Ascending aorta (tissue), 2 donors: ENCODE measurements around the gene P2RY1. TPM values are rescaled to one million over a fixed set of nuclear protein-coding genes. Genes with fewer than 3 reads are reported as not detected.
"Not testable (repeated sequence)": the region's sequence is repeated elsewhere in the genome, so short reads cannot be mapped to it uniquely, and the experiment has no call there.

Experiments
- DNase-seq, 2 donors: peaks; one replicate each; pipeline ENCODE4 v3.0.0-alpha.2; 2019; ENCODE audit warnings: low spot score in 2 of 2
- H3K27ac ChIP-seq, 2 donors: fragments of 200-600 bp; sonication (generic); one replicate each; pipeline ENCODE4 v1.5.1; 2016 to 2017; ENCODE audit warnings: mild to moderate bottlenecking in 1 of 2
- H3K27me3 ChIP-seq: fragments of 200-600 bp; sonication (generic); one replicate; pipeline ENCODE4 v1.5.1; 2017
- H3K36me3 ChIP-seq, 2 donors: fragments of 200-600 bp; sonication (generic); one replicate each; pipeline ENCODE4 v1.5.1; 2016
- H3K4me1 ChIP-seq, 2 donors: fragments of 200-600 bp; sonication (generic); one replicate each; pipeline ENCODE4 v1.5.1; 2016 to 2017; ENCODE audit warnings: mild to moderate bottlenecking in 1 of 2
- H3K4me3 ChIP-seq, 2 donors: fragments of 200-600 bp; sonication (generic); one replicate each; pipeline ENCODE4 v1.5.1; 2016 to 2017; ENCODE audit warnings: mild to moderate bottlenecking in 1 of 2
- H3K9me3 ChIP-seq, 2 donors: fragments of 200-600 bp; sonication (generic); one replicate each; pipeline ENCODE4 v1.5.1; 2016
- intact Hi-C: fragments of 100-400 bp; cut with DNase I; formaldehyde crosslinking; loops from one replicate; pipeline ENCODE4 v1.15.1; 2023
- total RNA-seq: library from RNA; depleted of rRNA; stranded (reverse); fragments of >200 nt; gene quantifications from one replicate; pipeline ENCODE4 v1.1.0, GENCODE V29; 2016
- TF ChIP-seq, protein P1 (sequence below), 3 experiments: fragments of 200-600 bp in 2 of 3; fragments of 450-650 bp in 1 of 3; sonication (generic) in 2 of 3; IDR thresholded peaks; one replicate each; pipeline ENCODE4 v1.5.1; 2016 to 2019; ENCODE audit warnings: antibody characterized with exemption in 3 of 3, mild to moderate bottlenecking in 1 of 3, moderate library complexity in 1 of 3

Gene P2RY1
- total RNA-seq, 1 donor from 2014 or later: 8.8 TPM

DNA sequence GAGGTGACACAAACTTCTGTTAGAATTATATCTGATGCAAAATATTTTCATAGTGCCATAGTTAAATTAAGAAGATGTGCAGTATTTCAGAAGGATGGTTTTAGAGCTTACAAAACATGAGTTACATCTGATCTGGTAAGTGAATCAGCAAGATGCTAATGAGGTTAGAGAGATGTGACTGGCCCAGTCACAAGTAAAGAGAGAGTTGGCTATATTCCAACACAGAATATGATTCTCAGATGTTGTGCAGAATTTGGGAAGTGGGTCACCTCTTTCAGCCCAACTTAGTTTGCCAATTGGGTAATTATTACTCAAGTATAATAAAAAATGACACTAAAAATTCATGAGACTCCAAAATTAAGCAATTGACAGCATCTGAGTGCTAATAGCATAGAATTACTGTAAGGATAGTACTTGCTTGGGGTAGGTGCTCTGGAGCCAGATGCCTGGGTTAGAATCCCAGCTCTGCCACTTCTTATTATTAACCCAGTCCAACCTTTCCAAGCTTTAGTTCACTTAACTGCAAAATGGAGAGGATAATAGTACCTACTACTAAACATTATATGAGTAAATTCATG lies 30.8 kb downstream of the P2RY1 start:
- intact Hi-C loops: no loop called here
- Histone ChIP-seq H3K36me3 (no peaks in the 10 kb centered on the region), H3K4me3 (no peak overlapping the region), H3K27me3 (no peaks in the 10 kb centered on the region), H3K27ac (no peak overlapping the region), H3K9me3 (no peaks in the 10 kb centered on the region), H3K4me1 (no peaks in the 10 kb centered on the region)
- TF ChIP-seq, protein P1, sequence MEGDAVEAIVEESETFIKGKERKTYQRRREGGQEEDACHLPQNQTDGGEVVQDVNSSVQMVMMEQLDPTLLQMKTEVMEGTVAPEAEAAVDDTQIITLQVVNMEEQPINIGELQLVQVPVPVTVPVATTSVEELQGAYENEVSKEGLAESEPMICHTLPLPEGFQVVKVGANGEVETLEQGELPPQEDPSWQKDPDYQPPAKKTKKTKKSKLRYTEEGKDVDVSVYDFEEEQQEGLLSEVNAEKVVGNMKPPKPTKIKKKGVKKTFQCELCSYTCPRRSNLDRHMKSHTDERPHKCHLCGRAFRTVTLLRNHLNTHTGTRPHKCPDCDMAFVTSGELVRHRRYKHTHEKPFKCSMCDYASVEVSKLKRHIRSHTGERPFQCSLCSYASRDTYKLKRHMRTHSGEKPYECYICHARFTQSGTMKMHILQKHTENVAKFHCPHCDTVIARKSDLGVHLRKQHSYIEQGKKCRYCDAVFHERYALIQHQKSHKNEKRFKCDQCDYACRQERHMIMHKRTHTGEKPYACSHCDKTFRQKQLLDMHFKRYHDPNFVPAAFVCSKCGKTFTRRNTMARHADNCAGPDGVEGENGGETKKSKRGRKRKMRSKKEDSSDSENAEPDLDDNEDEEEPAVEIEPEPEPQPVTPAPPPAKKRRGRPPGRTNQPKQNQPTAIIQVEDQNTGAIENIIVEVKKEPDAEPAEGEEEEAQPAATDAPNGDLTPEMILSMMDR (IDR thresholded peaks at IDR 0.05): no peak
- no peak for DNase-seq

DNA sequence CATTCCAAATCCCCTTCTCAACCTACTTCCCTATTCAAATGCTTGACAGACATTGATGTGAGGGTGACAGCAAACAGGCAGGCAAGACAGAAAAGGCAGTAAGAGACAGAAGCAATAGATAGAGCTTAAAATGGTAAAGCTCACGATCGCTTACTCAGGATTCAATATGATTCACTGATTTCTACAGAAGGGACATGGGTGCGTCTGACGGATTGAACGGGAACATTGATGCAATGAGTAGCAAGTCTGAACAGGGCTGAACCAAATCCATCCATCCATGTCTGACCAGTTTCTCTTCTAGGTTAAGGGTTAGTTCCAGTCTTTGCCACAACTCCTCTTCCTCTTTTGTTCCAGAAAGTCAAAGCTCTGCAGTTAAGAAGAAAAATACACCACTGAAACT lies 35.1 kb downstream of the P2RY1 start:
- intact Hi-C loops: no loop called here
- H3K27ac ChIP-seq: no peak overlapping the region
- H3K4me3 ChIP-seq: no peak overlapping the region
- TF ChIP-seq, protein P1 (IDR thresholded peaks at IDR 0.05): no peak
- DNase-seq: no peak
- no peaks in the 10 kb centered on the region for H3K4me1 ChIP-seq
- H3K36me3 ChIP-seq: no peaks in the 10 kb centered on the region
- no peaks in the 10 kb centered on the region for H3K9me3 ChIP-seq
- H3K27me3 ChIP-seq: no peaks in the 10 kb centered on the region

DNA sequence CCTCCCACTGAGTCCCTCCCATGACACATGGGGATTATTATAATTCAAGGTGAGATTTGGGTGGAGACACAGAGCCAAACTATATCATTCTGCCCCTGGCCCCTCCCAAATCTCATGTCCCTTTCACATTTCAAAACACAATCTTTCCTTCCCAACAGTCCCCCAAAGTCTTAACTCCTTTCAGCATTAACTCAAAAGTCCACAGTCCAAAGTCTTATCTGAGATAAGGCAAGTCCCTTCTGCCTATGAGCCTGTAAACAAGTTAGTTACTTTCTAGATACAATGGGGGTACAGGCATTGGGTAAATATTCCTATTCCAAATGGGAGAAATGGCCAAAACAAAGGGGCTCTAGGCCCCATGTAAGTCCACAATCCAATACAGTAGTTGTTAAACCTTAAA lies 38.4 kb downstream of the P2RY1 start:
- H3K27ac ChIP-seq, intact Hi-C loops, DNase-seq, H3K4me3 ChIP-seq, H3K27me3 ChIP-seq, H3K4me1 ChIP-seq, H3K9me3 ChIP-seq, H3K36me3 ChIP-seq: not testable (repeated sequence)

DNA sequence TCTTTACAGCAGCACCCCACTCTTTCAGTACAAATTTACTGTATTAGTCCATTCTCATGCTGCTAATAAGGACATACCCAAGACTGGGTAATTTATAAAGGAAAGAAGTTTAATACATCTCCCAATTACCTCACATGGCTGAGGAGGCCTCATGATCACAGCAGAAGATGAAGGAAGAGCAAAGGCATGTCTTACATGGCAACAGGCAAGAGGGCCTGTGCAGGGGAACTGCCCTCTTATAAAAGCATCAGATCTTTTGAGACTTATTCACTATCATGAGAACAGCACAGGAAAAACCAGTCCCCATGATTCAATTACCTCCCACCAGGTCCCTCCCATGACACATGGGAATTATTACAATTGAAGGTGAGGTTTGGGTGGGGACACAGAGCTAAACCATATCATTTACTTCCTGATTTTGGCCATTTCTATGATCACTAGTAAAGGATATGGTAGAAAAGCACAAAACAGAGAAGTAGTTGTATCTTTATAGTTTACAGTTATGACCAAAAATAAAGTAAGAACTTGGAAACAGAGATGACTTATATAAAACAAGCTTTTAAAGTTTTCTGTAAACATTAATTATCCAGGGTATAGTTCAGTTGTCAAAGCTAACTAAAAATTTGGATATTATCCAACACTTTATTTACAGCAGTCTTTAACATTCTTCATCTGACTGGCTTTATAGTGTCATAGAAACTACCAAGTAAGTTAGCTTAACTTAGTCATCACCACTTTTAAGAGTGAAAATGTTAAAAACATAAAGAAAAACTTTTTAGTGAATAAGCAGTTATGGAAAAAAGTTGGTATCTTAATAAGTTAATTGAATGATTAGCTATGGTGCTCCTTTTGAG lies 40.2 kb downstream of the P2RY1 start:
- DNase-seq: no peak
- H3K27ac ChIP-seq: no peak overlapping the region
- no peaks in the 10 kb centered on the region for H3K36me3 ChIP-seq
- no peaks in the 10 kb centered on the region for H3K9me3 ChIP-seq
- no peaks in the 10 kb centered on the region for H3K4me1 ChIP-seq
- intact Hi-C loops: no loop called here
- no peaks in the 10 kb centered on the region for H3K27me3 ChIP-seq
- TF ChIP-seq, protein P1 (IDR thresholded peaks at IDR 0.05): no peak
- no peak overlapping the region for H3K4me3 ChIP-seq

DNA sequence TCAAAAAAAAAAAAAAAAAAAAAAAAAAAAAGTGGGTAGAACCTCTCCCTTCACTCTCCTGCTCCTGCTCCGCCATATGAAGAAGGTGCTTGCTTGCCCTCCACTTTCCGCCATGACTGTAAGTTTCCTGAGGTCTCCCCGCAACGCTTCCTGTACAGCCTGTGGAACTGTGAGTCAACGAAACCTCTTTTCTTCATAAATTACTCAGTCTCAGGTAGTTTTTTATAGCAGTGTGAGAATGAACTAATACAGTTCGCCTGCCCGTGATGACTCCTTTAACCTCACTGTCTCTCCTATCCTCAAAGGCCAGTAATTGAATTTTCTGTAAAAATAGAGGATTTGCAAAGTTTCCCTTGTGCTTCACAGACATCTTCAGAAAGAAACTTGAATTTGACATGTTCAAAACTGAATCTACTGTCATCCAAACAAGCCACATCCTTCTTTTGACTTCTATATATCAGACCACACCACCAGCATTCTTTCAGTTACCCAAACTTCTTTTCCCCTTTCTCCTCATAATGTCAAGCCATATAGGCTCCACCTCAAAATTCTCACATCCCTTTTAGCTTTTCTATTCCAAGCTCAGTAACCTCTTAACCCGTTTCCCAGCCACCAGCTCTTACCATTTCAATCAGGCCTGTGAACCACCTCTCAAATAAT lies 44.3 kb downstream of the P2RY1 start:
- H3K27me3 ChIP-seq: no peaks in the 10 kb centered on the region

More for the DNA sequence above, 44.3 kb downstream of the P2RY1 start:
- H3K27ac ChIP-seq: no peak overlapping the region
- H3K9me3 ChIP-seq: no peaks in the 10 kb centered on the region
- TF ChIP-seq, protein P1 (IDR thresholded peaks at IDR 0.05): no peak
- no peak overlapping the region for H3K4me3 ChIP-seq
- H3K4me1 ChIP-seq: no peaks in the 10 kb centered on the region
- DNase-seq: no peak
- H3K36me3 ChIP-seq: no peaks in the 10 kb centered on the region
- intact Hi-C loops: no loop called here
